ENCODE data around the gene NT5C2. TPM values are rescaled to one million over a fixed set of nuclear protein-coding genes. Genes with fewer than 3 reads are reported as not detected.

NT5C2 gene
- total and polyA plus RNA-seq, 2 of the 8 experiments (the other 6 are each of a cell fraction or from before 2014, with no cell fraction given), result 35.2 to 106 TPM

DNA sequence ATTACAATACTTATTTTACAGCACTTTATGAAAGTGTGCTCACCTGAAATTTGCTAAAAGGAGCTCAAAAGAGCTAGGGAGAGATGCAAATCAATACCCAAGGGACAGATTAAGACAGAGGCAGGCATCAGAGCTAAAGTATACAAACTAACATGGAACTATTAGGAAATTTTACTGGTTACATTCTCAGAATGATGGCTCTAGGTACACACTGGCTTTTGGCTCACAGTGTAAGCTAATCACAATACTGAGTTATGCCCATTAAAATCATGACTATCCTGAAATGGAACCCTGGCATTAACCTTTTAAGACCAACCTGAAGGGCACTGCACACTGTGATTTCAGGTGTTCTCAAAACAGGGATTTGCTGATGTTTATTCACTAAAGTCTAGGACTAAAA, 98.1 kb downstream of the NT5C2 start:
- Histone ChIP-seq H2BK20ac (ENCODE audit: low read length) (no peak overlapping the region), H2BK5ac (ENCODE audit: low read depth, low read length) (no peak overlapping the region), H3K27ac (ENCODE audit: low read depth, low read length) (no peak overlapping the region), H2BK12ac (ENCODE audit: low read depth, low read length) (no peak overlapping the region), H3K9me3 (ENCODE audit: insufficient read depth in 2 of 2, low read depth in 1 of 2, low read length in 1 of 2) (no peaks in the 10 kb centered on the region), H2AK5ac (ENCODE audit: low read depth, low read length) (no peak overlapping the region), H3K27me3 (replicated peaks in 1 of 4; ENCODE audit: control insufficient read depth in 3 of 4, extremely low read depth in 1 of 4, insufficient read depth in 3 of 4, low read length in 3 of 4) (no peaks in the 10 kb centered on the region), H3K18ac (ENCODE audit: extremely low read depth, low read length) (no peak overlapping the region), H3K79me1 (ENCODE audit: low read depth, low read length) (no peaks in the 10 kb centered on the region; the same call in 1 of the 2 replicates), H3K36me3 (ENCODE audit: control insufficient read depth in 2 of 4, insufficient read depth in 4 of 4, low read length in 3 of 4) (peaks cover 10 to 67% (median 31%) of the 10 kb centered on the region in 4 experiments; a peak in 7 of 8 replicates), H3K4me1 (replicated peaks in 1 of 4; ENCODE audit: control insufficient read depth in 3 of 4, insufficient read depth in 4 of 4, low read length in 3 of 4) (no peaks in the 10 kb centered on the region), H2AFZ (ENCODE audit: low read length) (no peak overlapping the region), H4K8ac (ENCODE audit: extremely low read depth, insufficient read depth, low read length) (no peak overlapping the region), H3K23me2 (ENCODE audit: low read depth, low read length) (no peaks in the 10 kb centered on the region), H3K4me3 (ENCODE audit: extremely low read depth in 1 of 4, insufficient read depth in 2 of 4, low read depth in 3 of 4, low read length in 4 of 4) (no peak overlapping the region), H3K79me2 (ENCODE audit: control insufficient read depth in 1 of 2, insufficient read depth in 2 of 2, low read length in 2 of 2) (no peaks in the 10 kb centered on the region), H3K23ac (ENCODE audit: insufficient read length) (no peak overlapping the region), H4K91ac (replicated peaks; ENCODE audit: insufficient read length, low read length) (no peak overlapping the region), H2BK15ac (ENCODE audit: low read length) (no peak overlapping the region), H3K4ac (replicated peaks; ENCODE audit: insufficient read length, low read depth, low read length) (no peak overlapping the region), H3K14ac (ENCODE audit: insufficient read length) (no peak overlapping the region), H3K4me2 (ENCODE audit: insufficient read depth in 1 of 2, low read depth in 2 of 2, low read length in 2 of 2) (no peak overlapping the region), H3K56ac (replicated peaks; ENCODE audit: insufficient read length, low read depth, low read length) (no peak overlapping the region), H2BK120ac (replicated peaks; ENCODE audit: low read depth, low read length) (no peak overlapping the region), H4K5ac (ENCODE audit: insufficient read length, low read depth, low read length) (no peak overlapping the region), H4K20me1 (replicated peaks in 1 of 2; ENCODE audit: control insufficient read depth in 1 of 2, insufficient read depth in 2 of 2, low read length in 2 of 2) (peaks cover 0 to 1% of the 10 kb centered on the region in 2 experiments), H3K9ac (replicated peaks in 1 of 4; ENCODE audit: extremely low read depth in 1 of 4, low read depth in 3 of 4, low read length in 3 of 4) (no peak overlapping the region)
- ChIA-PET POLR2A (ENCODE audit: partially characterized antibody) (interaction anchor here (0.6 kb wide), 1 partner anchor 9 kb away, joined by 3 read pairs; no protein-coding TSS in a partner anchor), CTCF (ENCODE audit: partially characterized antibody) (interaction anchor here (0.5 to 2.1 kb wide), 6 partner anchors 144 to 696 kb away, joined by 3 to 11 read pairs (median 3); no protein-coding TSS in a partner anchor)
- no peak for FAIRE-seq
- DNase-seq (ENCODE audit: low read depth in 1 of 2, low spot score in 2 of 2), result no peak
- TF ChIP-seq, protein P1, sequence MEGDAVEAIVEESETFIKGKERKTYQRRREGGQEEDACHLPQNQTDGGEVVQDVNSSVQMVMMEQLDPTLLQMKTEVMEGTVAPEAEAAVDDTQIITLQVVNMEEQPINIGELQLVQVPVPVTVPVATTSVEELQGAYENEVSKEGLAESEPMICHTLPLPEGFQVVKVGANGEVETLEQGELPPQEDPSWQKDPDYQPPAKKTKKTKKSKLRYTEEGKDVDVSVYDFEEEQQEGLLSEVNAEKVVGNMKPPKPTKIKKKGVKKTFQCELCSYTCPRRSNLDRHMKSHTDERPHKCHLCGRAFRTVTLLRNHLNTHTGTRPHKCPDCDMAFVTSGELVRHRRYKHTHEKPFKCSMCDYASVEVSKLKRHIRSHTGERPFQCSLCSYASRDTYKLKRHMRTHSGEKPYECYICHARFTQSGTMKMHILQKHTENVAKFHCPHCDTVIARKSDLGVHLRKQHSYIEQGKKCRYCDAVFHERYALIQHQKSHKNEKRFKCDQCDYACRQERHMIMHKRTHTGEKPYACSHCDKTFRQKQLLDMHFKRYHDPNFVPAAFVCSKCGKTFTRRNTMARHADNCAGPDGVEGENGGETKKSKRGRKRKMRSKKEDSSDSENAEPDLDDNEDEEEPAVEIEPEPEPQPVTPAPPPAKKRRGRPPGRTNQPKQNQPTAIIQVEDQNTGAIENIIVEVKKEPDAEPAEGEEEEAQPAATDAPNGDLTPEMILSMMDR (IDR thresholded peaks at IDR 0.05; ENCODE audit: control extremely low read depth in 1 of 3, insufficient read depth in 1 of 3, low read depth in 1 of 3, low read length in 3 of 3), result no peak
- TF ChIP-seq CBX8 (IDR thresholded peaks at IDR 0.05; ENCODE audit: borderline replicate concordance, low read depth, low read length), result no peak
- TF ChIP-seq JUN (IDR thresholded peaks at IDR 0.05; ENCODE audit: low read depth, low read length), result no peak
- TF ChIP-seq RFX5 (IDR thresholded peaks at IDR 0.05; ENCODE audit: borderline replicate concordance, low read depth, low read length), result no peak
- TF ChIP-seq, protein P2, sequence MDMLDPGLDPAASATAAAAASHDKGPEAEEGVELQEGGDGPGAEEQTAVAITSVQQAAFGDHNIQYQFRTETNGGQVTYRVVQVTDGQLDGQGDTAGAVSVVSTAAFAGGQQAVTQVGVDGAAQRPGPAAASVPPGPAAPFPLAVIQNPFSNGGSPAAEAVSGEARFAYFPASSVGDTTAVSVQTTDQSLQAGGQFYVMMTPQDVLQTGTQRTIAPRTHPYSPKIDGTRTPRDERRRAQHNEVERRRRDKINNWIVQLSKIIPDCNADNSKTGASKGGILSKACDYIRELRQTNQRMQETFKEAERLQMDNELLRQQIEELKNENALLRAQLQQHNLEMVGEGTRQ (IDR thresholded peaks at IDR 0.05; ENCODE audit: low read length), result no peak
- TF ChIP-seq SRF (IDR thresholded peaks at IDR 0.05; ENCODE audit: low read depth, low read length), result no peak
- TF ChIP-seq RBBP5 (IDR thresholded peaks at IDR 0.05; ENCODE audit: borderline replicate concordance, low read depth, low read length), result no peak
